Transverse colon (tissue), 4 donors: Measurements from ENCODE around the gene CDH18. TPM values are rescaled to one million over a fixed set of nuclear protein-coding genes. Genes with fewer than 3 reads are reported as not detected.

Experiments
- DNase-seq: peaks from one replicate; pipeline ENCODE4 v3.0.0-alpha.2; 2019
- H3K27ac ChIP-seq, 4 donors: fragments of 200-600 bp; sonication (generic); 2 replicates each; pipeline ENCODE4 v1.5.1; 2016 to 2018; ENCODE audit warnings: inconsistent platforms in 4 of 4
- H3K27me3 ChIP-seq: fragments of 200-600 bp; sonication (generic); 2 replicates; pipeline ENCODE4 v1.5.1; 2017; ENCODE audit warnings: inconsistent platforms
- H3K36me3 ChIP-seq, 4 donors: fragments of 200-600 bp; sonication (generic); 2 replicates each; pipeline ENCODE4 v1.5.1; 2017 to 2019; ENCODE audit warnings: inconsistent platforms in 4 of 4
- H3K4me1 ChIP-seq, 4 donors: fragments of 200-600 bp; sonication (generic); 2 replicates each; pipeline ENCODE4 v1.5.1; 2017 to 2020; ENCODE audit warnings: inconsistent platforms in 4 of 4
- H3K4me3 ChIP-seq, 4 donors: fragments of 200-600 bp; sonication (generic); 1 replicate in 1 of 4; 2 replicates in 3 of 4; pipeline versions ENCODE4 v1.5.1 to v1.6.1; 2017 to 2019; ENCODE audit warnings: inconsistent platforms in 4 of 4
- H3K9me3 ChIP-seq, 2 donors: fragments of 200-600 bp; sonication (generic); 2 replicates each; pipeline ENCODE4 v1.5.1; 2017 to 2019; ENCODE audit warnings: inconsistent platforms in 2 of 2
- EP300 ChIP-seq: sonication (generic); formaldehyde crosslinking; IDR thresholded peaks from one replicate; pipeline ENCODE4 v1.6.1; 2017; ENCODE audit warnings: antibody characterized with exemption, low read depth
- POLR2A ChIP-seq: fragments of 450-650 bp; IDR thresholded peaks from one replicate; pipeline ENCODE4 v1.6.1; 2016; ENCODE audit warnings: antibody characterized with exemption, mild to moderate bottlenecking, moderate library complexity
- POLR2AphosphoS5 ChIP-seq, 3 donors: sonication (generic); formaldehyde crosslinking; IDR thresholded peaks; one replicate each; pipeline ENCODE4 v1.6.1; 2016; ENCODE audit warnings: antibody characterized with exemption in 3 of 3
- WGBS, 2 donors: methylation state at CpG; one replicate each; pipeline ENCODE4 v1.1.5; 2018; ENCODE audit warnings: low coverage in 1 of 2; 5-methylcytosine and 5-hydroxymethylcytosine counted together
- in situ Hi-C, 4 donors: fragments of 200-750 bp; cut with MboI; loops; one replicate each; pipeline versions ENCODE4 v1.15.0 to v1.15.1; 2017; ENCODE audit warnings: low sequenced_read_pairs in 3 of 4, low pct_ligation_motif_present in 1 of 4, low pct_unique_long_range_greater_than_20kb in 1 of 4
- intact Hi-C: fragments of 100-400 bp; cut with DNase I; formaldehyde crosslinking; loops from one replicate; pipeline ENCODE4 v1.15.1; 2023; ENCODE audit warnings: low total_unique reads
- total RNA-seq, 4 donors: library from RNA; depleted of rRNA; stranded (reverse); fragments of >200 nt; gene quantifications; one replicate each; pipeline ENCODE4 v1.1.0, GENCODE V29; 2016
- TF ChIP-seq, protein P1 (sequence below), 5 experiments: fragments of 200-600 bp in 3 of 5; fragments of 450-650 bp in 2 of 5; sonication (generic) in 3 of 5; IDR thresholded peaks; 1 replicate in 2 of 5; 2 replicates in 3 of 5; pipeline ENCODE4 v1.5.1; 2016 to 2017; ENCODE audit warnings: antibody characterized with exemption in 5 of 5, inconsistent platforms in 3 of 5, mild to moderate bottlenecking in 2 of 5, moderate library complexity in 1 of 5

Gene CDH18
- total RNA-seq, 4 donors from 2014 or later: not detected

DNA sequence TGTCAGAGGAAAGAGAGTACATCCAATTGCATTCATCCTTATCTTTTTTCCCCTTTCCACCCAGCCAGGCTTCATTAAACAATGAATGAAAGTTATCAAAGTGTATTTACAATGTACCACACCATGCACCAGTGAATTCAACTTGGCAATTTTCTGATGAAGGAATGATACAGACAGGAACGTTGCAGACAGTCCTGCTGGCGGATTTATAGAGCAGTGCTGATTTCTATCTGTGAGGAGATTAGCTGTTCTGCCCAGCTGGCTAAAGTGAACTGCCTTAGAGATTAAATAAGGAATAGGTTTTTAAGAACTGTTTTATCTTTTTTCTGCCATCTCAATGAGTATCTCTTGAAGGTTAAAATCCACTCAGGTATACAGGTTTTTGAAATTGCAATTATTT, 403.9 kb downstream of the CDH18 start:
- in situ Hi-C loops: no loop called here
- peaks cover 0 to 4% of the 10 kb centered on the region in 2 donors for H3K9me3 ChIP-seq
- no peak for TF ChIP-seq POLR2A
- TF ChIP-seq EP300: no peak
- no peak overlapping the region for H3K27ac ChIP-seq
- no peak for DNase-seq
- intact Hi-C loops: no loop called here
- H3K4me1 ChIP-seq: no peaks in the 10 kb centered on the region
- 37 to 46% methylated on average over 2 of the region's 2 CpGs for WGBS, 2 donors
- H3K36me3 ChIP-seq: no peaks in the 10 kb centered on the region
- H3K27me3 ChIP-seq: no peaks in the 10 kb centered on the region
- no peak overlapping the region for H3K4me3 ChIP-seq

DNA sequence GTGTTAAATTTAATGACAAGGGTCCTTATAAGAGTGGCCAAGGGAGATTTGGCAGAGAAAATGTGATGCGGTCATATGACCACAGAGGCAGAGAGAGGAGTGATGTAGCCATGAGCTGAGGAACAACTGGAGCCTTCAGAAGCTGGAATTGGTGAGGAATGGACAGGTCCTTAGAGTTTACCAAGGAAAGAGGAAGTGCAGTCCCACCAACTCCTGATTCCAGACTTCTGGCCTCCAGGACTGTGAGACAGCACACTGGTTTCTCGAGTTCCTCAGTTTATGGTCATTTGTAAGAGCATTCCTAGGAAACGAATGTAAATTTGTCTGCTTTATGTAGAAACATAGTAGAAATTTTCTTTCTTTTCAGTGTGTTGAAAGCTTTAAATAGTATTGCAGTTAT, 410.1 kb downstream of the CDH18 start:
- H3K36me3 ChIP-seq: no peaks in the 10 kb centered on the region
- no peak for DNase-seq
- peaks cover 0 to 5% of the 10 kb centered on the region in 2 donors for H3K9me3 ChIP-seq
- no peaks in the 10 kb centered on the region for H3K4me1 ChIP-seq
- in situ Hi-C loops (no loop called here), intact Hi-C loops (no loop called here)
- no peaks in the 10 kb centered on the region for H3K27me3 ChIP-seq
- no peak overlapping the region for H3K4me3 ChIP-seq
- 52 to 53% methylated on average over 3 of the region's 3 CpGs for WGBS, 2 donors
- H3K27ac ChIP-seq: no peak overlapping the region
- TF ChIP-seq POLR2A (no peak), EP300 (no peak), POLR2AphosphoS5 (IDR thresholded peaks at IDR 0.05) (no peak)
- TF ChIP-seq, protein P1, sequence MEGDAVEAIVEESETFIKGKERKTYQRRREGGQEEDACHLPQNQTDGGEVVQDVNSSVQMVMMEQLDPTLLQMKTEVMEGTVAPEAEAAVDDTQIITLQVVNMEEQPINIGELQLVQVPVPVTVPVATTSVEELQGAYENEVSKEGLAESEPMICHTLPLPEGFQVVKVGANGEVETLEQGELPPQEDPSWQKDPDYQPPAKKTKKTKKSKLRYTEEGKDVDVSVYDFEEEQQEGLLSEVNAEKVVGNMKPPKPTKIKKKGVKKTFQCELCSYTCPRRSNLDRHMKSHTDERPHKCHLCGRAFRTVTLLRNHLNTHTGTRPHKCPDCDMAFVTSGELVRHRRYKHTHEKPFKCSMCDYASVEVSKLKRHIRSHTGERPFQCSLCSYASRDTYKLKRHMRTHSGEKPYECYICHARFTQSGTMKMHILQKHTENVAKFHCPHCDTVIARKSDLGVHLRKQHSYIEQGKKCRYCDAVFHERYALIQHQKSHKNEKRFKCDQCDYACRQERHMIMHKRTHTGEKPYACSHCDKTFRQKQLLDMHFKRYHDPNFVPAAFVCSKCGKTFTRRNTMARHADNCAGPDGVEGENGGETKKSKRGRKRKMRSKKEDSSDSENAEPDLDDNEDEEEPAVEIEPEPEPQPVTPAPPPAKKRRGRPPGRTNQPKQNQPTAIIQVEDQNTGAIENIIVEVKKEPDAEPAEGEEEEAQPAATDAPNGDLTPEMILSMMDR (IDR thresholded peaks at IDR 0.05): no peak

DNA sequence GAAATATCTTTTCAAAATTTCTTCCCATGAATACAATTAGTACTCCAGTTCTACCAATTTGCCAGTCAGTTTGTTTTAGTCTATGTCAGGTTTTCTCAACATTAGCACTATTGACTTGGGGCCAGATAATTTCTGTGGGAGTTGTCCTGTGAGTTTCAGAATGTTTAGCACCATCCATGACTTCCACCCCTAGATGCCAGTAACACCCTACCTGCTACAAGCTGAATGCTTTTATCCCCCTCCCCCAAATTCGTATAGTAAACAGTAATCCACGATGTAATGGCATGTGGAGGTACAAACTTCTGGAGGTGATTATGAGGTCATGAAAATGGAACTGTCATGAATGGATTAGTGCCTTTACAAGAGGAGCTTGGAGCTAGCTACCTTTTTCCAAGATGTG, 420.0 kb downstream of the CDH18 start:
- no peak overlapping the region for H3K4me3 ChIP-seq
- H3K27me3 ChIP-seq: no peaks in the 10 kb centered on the region
- H3K9me3 ChIP-seq: no peaks in the 10 kb centered on the region
- DNase-seq: no peak
- no peaks in the 10 kb centered on the region for H3K4me1 ChIP-seq
- H3K27ac ChIP-seq: no peak overlapping the region
- in situ Hi-C loops (no loop called here), intact Hi-C loops (no loop called here)
- no peak for TF ChIP-seq POLR2AphosphoS5 (IDR thresholded peaks at IDR 0.05)
- no peak for TF ChIP-seq POLR2A
- TF ChIP-seq EP300: no peak
- TF ChIP-seq, protein P1 (IDR thresholded peaks at IDR 0.05): no peak
- no peaks in the 10 kb centered on the region for H3K36me3 ChIP-seq
- WGBS, 2 donors: 65 to 77% methylated on average over 2 of the region's 2 CpGs

DNA sequence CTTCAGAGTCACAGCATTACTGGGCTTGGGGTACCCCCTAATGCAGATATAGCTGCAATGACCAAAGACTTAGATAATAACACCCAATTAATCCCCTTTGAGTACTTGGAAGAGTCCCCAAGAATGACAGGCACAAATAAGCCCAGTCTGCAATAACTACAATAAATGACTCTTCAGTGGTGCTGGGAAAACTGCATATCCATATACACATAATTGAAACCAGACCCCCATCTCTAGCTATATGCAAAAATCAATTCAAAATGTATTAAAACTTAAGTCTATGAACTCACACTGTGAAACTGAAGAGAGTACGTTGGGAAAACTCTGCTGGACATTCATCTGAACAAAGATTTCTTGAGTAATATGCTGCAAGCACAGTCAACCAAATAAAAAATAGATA, 422.5 kb downstream of the CDH18 start:
- 49 to 58% methylated on average over 1 of the region's 1 CpG for WGBS, 2 donors
- H3K4me3 ChIP-seq: no peak overlapping the region

More for the DNA sequence above, 422.5 kb downstream of the CDH18 start:
- Histone ChIP-seq H3K36me3 (no peaks in the 10 kb centered on the region), H3K9me3 (no peaks in the 10 kb centered on the region), H3K27me3 (no peaks in the 10 kb centered on the region), H3K4me1 (no peaks in the 10 kb centered on the region), H3K27ac (no peak overlapping the region)
- TF ChIP-seq POLR2AphosphoS5 (IDR thresholded peaks at IDR 0.05) (no peak), POLR2A (no peak), EP300 (no peak)
- TF ChIP-seq, protein P1 (IDR thresholded peaks at IDR 0.05): no peak
- intact Hi-C loops: no loop called here
- DNase-seq: no peak
- in situ Hi-C loops: no loop called here
